ENCODE data around the gene ETV2.

ETV2 gene

DNA sequence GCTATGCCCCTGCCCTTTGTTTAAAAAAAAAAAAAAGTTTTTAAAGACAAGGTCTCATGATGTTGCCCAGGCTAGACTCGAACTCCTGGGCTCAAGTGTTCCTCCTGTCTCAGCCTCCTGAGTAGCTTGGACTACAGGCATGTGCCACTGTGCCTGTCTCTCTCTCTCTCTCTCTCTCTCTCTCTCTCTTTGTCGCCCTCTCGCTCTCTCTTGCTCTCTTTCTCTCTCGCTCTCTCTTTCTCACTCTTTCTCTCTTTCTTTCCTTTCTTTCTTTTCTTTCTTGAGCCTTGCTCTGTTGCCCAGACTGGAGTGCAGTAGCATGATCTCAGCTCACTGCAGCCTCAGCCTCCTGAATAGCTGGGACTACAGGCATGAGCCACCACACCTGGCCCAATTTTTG, 14.1 kb downstream of the ETV2 start:
- no peaks in the 10 kb centered on the region for H3K27me3 ChIP-seq (ENCODE audit: control insufficient read depth in 5 of 5, insufficient read depth in 4 of 5, low read length in 5 of 5)
- H3K4me3 ChIP-seq (ENCODE audit: low read depth in 1 of 5, low read length in 5 of 5) = no peak overlapping the region
- H3K36me3 ChIP-seq (ENCODE audit: control insufficient read depth in 5 of 5, insufficient read depth in 5 of 5, low read length in 5 of 5) = peaks cover 6 to 76% (median 60%) of the 10 kb centered on the region in 5 donors
- H3K27ac ChIP-seq (ENCODE audit: low read depth, low read length) = no peak overlapping the region
- H3K9ac ChIP-seq (ENCODE audit: low read length in 5 of 5) = no peak overlapping the region
- H3K9me3 ChIP-seq (ENCODE audit: control insufficient read depth in 5 of 5, low read length in 5 of 5) = no peaks in the 10 kb centered on the region
- peaks cover 0 to 3% (median 0%) of the 10 kb centered on the region in 5 donors for H3K4me1 ChIP-seq (ENCODE audit: control insufficient read depth in 5 of 5, insufficient read depth in 5 of 5, low read length in 5 of 5)

DNA sequence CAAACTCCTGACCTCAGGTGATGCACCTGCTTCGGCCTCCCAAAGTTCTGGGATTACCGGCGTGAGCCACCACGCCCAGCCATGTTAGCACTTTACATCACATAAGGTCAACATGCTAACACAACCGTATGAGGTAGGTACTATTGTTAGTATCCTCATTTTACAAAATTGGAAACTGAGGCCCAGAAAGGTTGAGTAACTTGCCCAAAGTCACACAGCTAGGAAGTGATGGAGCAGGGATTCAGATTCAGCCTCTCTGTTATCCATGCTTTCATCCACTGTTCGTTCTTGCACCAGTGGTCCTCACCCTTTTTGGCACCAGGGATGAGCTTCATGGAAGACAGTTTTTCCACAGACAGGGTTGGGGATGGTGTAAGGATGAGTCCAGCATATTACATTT, 15.2 kb downstream of the ETV2 start:
- Histone ChIP-seq H3K27me3 (ENCODE audit: control insufficient read depth in 5 of 5, insufficient read depth in 4 of 5, low read length in 5 of 5) (no peaks in the 10 kb centered on the region), H3K4me1 (ENCODE audit: control insufficient read depth in 5 of 5, insufficient read depth in 5 of 5, low read length in 5 of 5) (peaks cover 0 to 4% (median 2%) of the 10 kb centered on the region in 5 donors), H3K9ac (ENCODE audit: low read length in 5 of 5) (no peak overlapping the region), H3K27ac (ENCODE audit: low read depth, low read length) (no peak overlapping the region), H3K9me3 (ENCODE audit: control insufficient read depth in 5 of 5, low read length in 5 of 5) (no peaks in the 10 kb centered on the region), H3K36me3 (ENCODE audit: control insufficient read depth in 5 of 5, insufficient read depth in 5 of 5, low read length in 5 of 5) (peaks cover 6 to 67% (median 59%) of the 10 kb centered on the region in 5 donors), H3K4me3 (ENCODE audit: low read depth in 1 of 5, low read length in 5 of 5) (no peak overlapping the region)

DNA sequence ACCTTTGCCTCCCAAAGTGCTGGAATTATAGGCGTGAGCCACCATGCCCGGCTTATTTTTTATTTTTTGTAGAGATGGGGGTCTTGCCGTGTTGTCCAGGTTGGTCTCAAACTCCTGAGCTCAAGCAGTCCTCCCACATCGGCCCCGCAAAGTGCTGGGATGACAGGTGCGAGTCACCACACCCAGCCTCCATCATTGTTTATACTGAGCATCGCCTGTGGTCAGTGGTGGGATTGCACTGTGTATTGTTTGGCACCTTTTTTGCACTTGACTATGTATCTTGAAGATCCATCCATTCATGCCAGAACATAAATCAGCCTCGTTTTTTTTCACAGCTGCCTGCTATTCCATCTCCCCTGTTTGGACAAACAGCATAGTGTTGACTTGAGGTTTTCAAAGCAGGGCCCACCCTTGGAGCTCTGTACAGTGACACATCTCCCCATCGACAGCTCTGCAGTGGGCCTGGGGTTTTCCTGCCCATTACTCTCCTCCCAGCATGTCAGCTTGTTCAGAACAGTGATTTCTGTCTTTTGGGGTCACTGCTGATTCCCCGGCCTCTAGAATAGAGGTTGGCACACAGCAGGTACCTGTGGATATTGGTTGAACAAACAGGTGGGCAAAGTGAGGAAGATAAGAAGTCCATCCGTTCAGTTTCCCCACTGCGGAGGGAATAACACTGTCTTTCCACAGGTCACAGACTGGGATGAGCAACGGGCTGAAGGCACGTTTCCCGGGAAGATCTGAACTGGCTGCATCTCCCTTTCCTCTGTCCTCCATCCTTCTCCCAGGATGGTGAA, 16.6 kb downstream of the ETV2 start:
- H3K27me3 ChIP-seq (ENCODE audit: control insufficient read depth in 5 of 5, insufficient read depth in 4 of 5, low read length in 5 of 5) = no peaks in the 10 kb centered on the region
- H3K9ac ChIP-seq (ENCODE audit: low read length in 5 of 5) = no peak overlapping the region
- H3K4me3 ChIP-seq (ENCODE audit: low read depth in 1 of 5, low read length in 5 of 5) = no peak overlapping the region
- H3K4me1 ChIP-seq (ENCODE audit: control insufficient read depth in 5 of 5, insufficient read depth in 5 of 5, low read length in 5 of 5) = peaks cover 0 to 4% (median 2%) of the 10 kb centered on the region in 5 donors
- peaks cover 6 to 63% (median 57%) of the 10 kb centered on the region in 5 donors for H3K36me3 ChIP-seq (ENCODE audit: control insufficient read depth in 5 of 5, insufficient read depth in 5 of 5, low read length in 5 of 5)
- H3K9me3 ChIP-seq (ENCODE audit: control insufficient read depth in 5 of 5, low read length in 5 of 5) = no peaks in the 10 kb centered on the region
- no peak overlapping the region for H3K27ac ChIP-seq (ENCODE audit: low read depth, low read length)

GRCh38 chr19:35661995-35662340, 20.4 kb downstream of the ETV2 start:
- Histone ChIP-seq H3K9ac (ENCODE audit: low read length in 5 of 5) (no peak overlapping the region), H3K4me1 (ENCODE audit: control insufficient read depth in 5 of 5, insufficient read depth in 5 of 5, low read length in 5 of 5) (peaks cover 0 to 4% (median 2%) of the 10 kb centered on the region in 5 donors), H3K4me3 (ENCODE audit: low read depth in 1 of 5, low read length in 5 of 5) (no peak overlapping the region), H3K36me3 (ENCODE audit: control insufficient read depth in 5 of 5, insufficient read depth in 5 of 5, low read length in 5 of 5) (peaks cover 0 to 37% (median 34%) of the 10 kb centered on the region in 5 donors), H3K27ac (ENCODE audit: low read depth, low read length) (no peak overlapping the region), H3K9me3 (ENCODE audit: control insufficient read depth in 5 of 5, low read length in 5 of 5) (no peaks in the 10 kb centered on the region), H3K27me3 (ENCODE audit: control insufficient read depth in 5 of 5, insufficient read depth in 4 of 5, low read length in 5 of 5) (no peaks in the 10 kb centered on the region)

DNA sequence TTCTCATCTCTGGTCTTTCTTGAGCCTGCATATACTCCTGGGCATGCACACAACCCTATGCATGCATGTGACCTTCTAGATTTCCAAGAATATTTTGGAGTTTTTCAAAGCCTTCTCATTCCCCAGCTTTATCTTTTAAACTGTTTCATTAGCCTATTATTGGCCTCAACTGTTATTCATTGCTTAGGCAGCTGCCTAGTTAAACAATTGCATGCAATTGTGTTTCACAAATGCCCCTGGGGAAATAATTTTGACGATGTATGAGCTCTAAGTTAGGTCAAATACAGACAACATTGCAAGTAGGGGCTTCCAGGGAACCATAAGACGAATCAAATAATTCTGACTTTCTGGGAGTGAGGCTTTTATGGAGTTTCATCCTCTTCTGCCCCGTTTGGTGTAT, 22.4 kb downstream of the ETV2 start:
- H3K27ac ChIP-seq (ENCODE audit: low read depth, low read length) = no peak overlapping the region
- no peaks in the 10 kb centered on the region for H3K27me3 ChIP-seq (ENCODE audit: control insufficient read depth in 5 of 5, insufficient read depth in 4 of 5, low read length in 5 of 5)
- H3K9me3 ChIP-seq (ENCODE audit: control insufficient read depth in 5 of 5, low read length in 5 of 5) = no peaks in the 10 kb centered on the region
- peaks cover 0 to 19% (median 13%) of the 10 kb centered on the region in 5 donors for H3K36me3 ChIP-seq (ENCODE audit: control insufficient read depth in 5 of 5, insufficient read depth in 5 of 5, low read length in 5 of 5)
- H3K9ac ChIP-seq (ENCODE audit: low read length in 5 of 5) = no peak overlapping the region
- H3K4me3 ChIP-seq (ENCODE audit: low read depth in 1 of 5, low read length in 5 of 5) = no peak overlapping the region
- H3K4me1 ChIP-seq (ENCODE audit: control insufficient read depth in 5 of 5, insufficient read depth in 5 of 5, low read length in 5 of 5) = peaks cover 0 to 4% (median 2%) of the 10 kb centered on the region in 5 donors

- no peaks in the 10 kb centered on the region for H3K9me3 ChIP-seq (ENCODE audit: control insufficient read depth in 5 of 5, low read length in 5 of 5)
- H3K9ac ChIP-seq (ENCODE audit: low read length in 5 of 5) = no peak overlapping the region
Measured at GRCh38 chr19:35665157-35665556, 23.6 kb downstream of the ETV2 start.

GRCh38 chr19:35665604-35666003, 24.1 kb downstream of the ETV2 start:
- Histone ChIP-seq H3K9me3 (ENCODE audit: control insufficient read depth in 5 of 5, low read length in 5 of 5) (no peaks in the 10 kb centered on the region), H3K4me1 (ENCODE audit: control insufficient read depth in 5 of 5, insufficient read depth in 5 of 5, low read length in 5 of 5) (peaks cover 0 to 4% (median 2%) of the 10 kb centered on the region in 5 donors), H3K4me3 (ENCODE audit: low read depth in 1 of 5, low read length in 5 of 5) (no peak overlapping the region), H3K27me3 (ENCODE audit: control insufficient read depth in 5 of 5, insufficient read depth in 4 of 5, low read length in 5 of 5) (peaks cover 0 to 3% (median 0%) of the 10 kb centered on the region in 5 donors), H3K36me3 (ENCODE audit: control insufficient read depth in 5 of 5, insufficient read depth in 5 of 5, low read length in 5 of 5) (peaks cover 0 to 12% (median 9%) of the 10 kb centered on the region in 5 donors), H3K9ac (ENCODE audit: low read length in 5 of 5) (no peak overlapping the region), H3K27ac (ENCODE audit: low read depth, low read length) (no peak overlapping the region)

More at GRCh38 chr19:35665157-35665556, 23.6 kb downstream of the ETV2 start:
- Histone ChIP-seq H3K27ac (ENCODE audit: low read depth, low read length) (no peak overlapping the region), H3K4me1 (ENCODE audit: control insufficient read depth in 5 of 5, insufficient read depth in 5 of 5, low read length in 5 of 5) (peaks cover 0 to 4% (median 2%) of the 10 kb centered on the region in 5 donors), H3K27me3 (ENCODE audit: control insufficient read depth in 5 of 5, insufficient read depth in 4 of 5, low read length in 5 of 5) (peaks cover 0 to 3% (median 0%) of the 10 kb centered on the region in 5 donors), H3K4me3 (ENCODE audit: low read depth in 1 of 5, low read length in 5 of 5) (no peak overlapping the region), H3K36me3 (ENCODE audit: control insufficient read depth in 5 of 5, insufficient read depth in 5 of 5, low read length in 5 of 5) (peaks cover 0 to 12% (median 10%) of the 10 kb centered on the region in 5 donors)

- H3K27me3 ChIP-seq (ENCODE audit: control insufficient read depth in 5 of 5, insufficient read depth in 4 of 5, low read length in 5 of 5) = peaks cover 0 to 3% (median 0%) of the 10 kb centered on the region in 5 donors
- no peak within 1 kb of the TSS for H3K4me3 ChIP-seq (ENCODE audit: low read depth in 1 of 5, low read length in 5 of 5)
- no peak within 1 kb of the TSS for H3K9ac ChIP-seq (ENCODE audit: low read length in 5 of 5)
- H3K27ac ChIP-seq (ENCODE audit: low read depth, low read length) = no peak within 1 kb of the TSS
- H3K36me3 ChIP-seq (ENCODE audit: control insufficient read depth in 5 of 5, insufficient read depth in 5 of 5, low read length in 5 of 5) = peaks cover 0 to 10% (median 7%) of the 10 kb centered on the region in 5 donors
- H3K4me1 ChIP-seq (ENCODE audit: control insufficient read depth in 5 of 5, insufficient read depth in 5 of 5, low read length in 5 of 5) = peaks cover 0 to 1% (median 0%) of the 10 kb centered on the region in 5 donors
- H3K9me3 ChIP-seq (ENCODE audit: control insufficient read depth in 5 of 5, low read length in 5 of 5) = no peaks in the 10 kb centered on the region
Measured at GRCh38 chr19:35666251-35666913, 24.8 kb downstream of the ETV2 start, which contains the start of gene UPK1A. UPK1A (plus strand) TSS chr19:35666517; CDS start chr19:35666813, 296 bp downstream.

- Histone ChIP-seq H3K27me3 (ENCODE audit: control insufficient read depth in 5 of 5, insufficient read depth in 4 of 5, low read length in 5 of 5) (peaks cover 0 to 19% (median 8%) of the 10 kb centered on the region in 5 donors), H3K27ac (ENCODE audit: low read depth, low read length) (no peak overlapping the region), H3K9ac (ENCODE audit: low read length in 5 of 5) (no peak overlapping the region), H3K9me3 (ENCODE audit: control insufficient read depth in 5 of 5, low read length in 5 of 5) (no peaks in the 10 kb centered on the region), H3K36me3 (ENCODE audit: control insufficient read depth in 5 of 5, insufficient read depth in 5 of 5, low read length in 5 of 5) (peaks cover 0 to 3% (median 0%) of the 10 kb centered on the region in 5 donors), H3K4me1 (ENCODE audit: control insufficient read depth in 5 of 5, insufficient read depth in 5 of 5, low read length in 5 of 5) (peaks cover 0 to 9% (median 8%) of the 10 kb centered on the region in 5 donors), H3K4me3 (ENCODE audit: low read depth in 1 of 5, low read length in 5 of 5) (no peak overlapping the region)
Measured at GRCh38 chr19:35669566-35669965, 28.0 kb downstream of the ETV2 start.

DNA sequence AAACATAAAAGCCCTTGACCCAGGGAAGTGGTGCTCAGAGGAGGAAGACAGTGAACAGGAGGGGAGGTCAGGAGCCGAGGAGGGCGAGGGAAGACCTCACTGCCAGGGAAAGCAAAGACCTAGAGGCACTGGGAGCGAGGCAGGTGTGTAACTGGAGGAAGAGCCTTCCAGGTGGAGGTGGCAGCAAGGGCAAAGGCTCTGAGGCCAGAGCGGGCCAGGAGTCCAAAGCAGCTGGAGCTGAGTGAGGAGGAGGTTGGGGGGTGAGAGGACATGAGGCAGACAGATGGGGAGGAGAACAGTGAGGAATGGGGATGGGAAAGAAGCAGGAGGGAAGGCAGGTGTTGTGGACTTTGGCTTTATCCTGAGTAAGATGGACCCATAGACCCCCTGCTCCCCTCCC, 28.4 kb downstream of the ETV2 start:
- H3K36me3 ChIP-seq (ENCODE audit: control insufficient read depth in 5 of 5, insufficient read depth in 5 of 5, low read length in 5 of 5) = peaks cover 0 to 3% (median 0%) of the 10 kb centered on the region in 5 donors
- H3K4me3 ChIP-seq (ENCODE audit: low read depth in 1 of 5, low read length in 5 of 5) = no peak overlapping the region
- no peak overlapping the region for H3K27ac ChIP-seq (ENCODE audit: low read depth, low read length)
- H3K9me3 ChIP-seq (ENCODE audit: control insufficient read depth in 5 of 5, low read length in 5 of 5) = no peaks in the 10 kb centered on the region
- H3K27me3 ChIP-seq (ENCODE audit: control insufficient read depth in 5 of 5, insufficient read depth in 4 of 5, low read length in 5 of 5) = peaks cover 0 to 19% (median 8%) of the 10 kb centered on the region in 5 donors
- peaks cover 0 to 9% (median 8%) of the 10 kb centered on the region in 5 donors for H3K4me1 ChIP-seq (ENCODE audit: control insufficient read depth in 5 of 5, insufficient read depth in 5 of 5, low read length in 5 of 5)
- no peak overlapping the region for H3K9ac ChIP-seq (ENCODE audit: low read length in 5 of 5)

Data from subcutaneous abdominal adipose tissue (tissue), 5 donors.